HFFc6 (cell line): ENCODE results near the gene HAUS7. TPM values are rescaled to one million over a fixed set of nuclear protein-coding genes. Genes with fewer than 3 reads are reported as not detected.

Experiments
- DNase-seq: peaks from one replicate; pipeline ENCODE4 v3.0.0-alpha.2; 2018
- H3K27ac Mint-ChIP-seq: 2 replicates; pipeline ENCODE4 v1.8.0; 2020; ENCODE audit warnings: mild to moderate bottlenecking, mixed read lengths
- H3K27me3 Mint-ChIP-seq: 2 replicates; pipeline ENCODE4 v1.8.0; 2021; ENCODE audit warnings: mild to moderate bottlenecking, moderate library complexity, mixed read lengths; ENCODE audit not compliant: insufficient read depth
- H3K36me3 Mint-ChIP-seq: 2 replicates; pipeline ENCODE4 v1.8.0; 2021; ENCODE audit warnings: low read depth, mixed read lengths
- H3K4me1 Mint-ChIP-seq: 2 replicates; pipeline ENCODE4 v1.8.0; 2020; ENCODE audit warnings: low read depth, mixed read lengths
- H3K4me3 Mint-ChIP-seq: 2 replicates; pipeline ENCODE4 v1.8.0; 2020; ENCODE audit warnings: mild to moderate bottlenecking, moderate library complexity, mixed read lengths
- H3K9me3 Mint-ChIP-seq: 2 replicates; pipeline ENCODE4 v1.8.0; 2020; ENCODE audit warnings: mild to moderate bottlenecking, mixed read lengths
- CTCF ChIP-seq: fragments of 200-600 bp; sonication (generic); IDR thresholded peaks from 2 replicates; pipeline ENCODE4 v1.5.0; 2021; ENCODE audit warnings: antibody characterized with exemption, mild to moderate bottlenecking
- total RNA-seq, 6 experiments: library from RNA; stranded (reverse); fragmentation: NEBNext Ultra II Directional; extraction: Animal tissue kit (Norgen Biotek cat#: 25700); gene quantifications; 2 replicates in 1 of 6; 3 replicates in 5 of 6; pipeline ENCODE4 v1.2.3, GENCODE V29; 2021

The HAUS7 gene
- total RNA-seq, 6 experiments from 2014 or later, result 20.3 to 32.0 (median 28.2) TPM

GRCh38 chrX:153457136-153457825 is 13.1 kb downstream of the HAUS7 start:
- Mint-ChIP-seq H3K36me3 (peaks cover 10% of the 10 kb centered on the region), H3K4me3 (no peak overlapping the region), H3K27me3 (peaks cover 1% of the 10 kb centered on the region; the same call in 1 of the 2 replicates), H3K4me1 (peaks cover 18% of the 10 kb centered on the region), H3K9me3 (no peaks in the 10 kb centered on the region), H3K27ac (no peak overlapping the region)
- TF ChIP-seq CTCF, result no peak
- DNase-seq, result no peak

GRCh38 chrX:153456704-153457103 is 13.7 kb downstream of the HAUS7 start:
- DNase-seq, result no peak
- Mint-ChIP-seq H3K36me3 (peaks cover 7% of the 10 kb centered on the region), H3K4me1 (peaks cover 18% of the 10 kb centered on the region), H3K4me3 (no peak overlapping the region), H3K27me3 (peaks cover 1% of the 10 kb centered on the region; the same call in 1 of the 2 replicates), H3K27ac (no peak overlapping the region), H3K9me3 (no peaks in the 10 kb centered on the region)
- TF ChIP-seq CTCF, result no peak

GRCh38 chrX:153456161-153456560 is 14.2 kb downstream of the HAUS7 start:
- Mint-ChIP-seq H3K9me3 (no peaks in the 10 kb centered on the region), H3K36me3 (peaks cover 4% of the 10 kb centered on the region; the same call in 1 of the 2 replicates), H3K27me3 (no peaks in the 10 kb centered on the region), H3K27ac (no peak overlapping the region), H3K4me3 (no peak overlapping the region), H3K4me1 (peaks cover 18% of the 10 kb centered on the region)
- no peak for DNase-seq
- no peak for TF ChIP-seq CTCF

GRCh38 chrX:153455571-153455970 is 14.8 kb downstream of the HAUS7 start:
- no peak overlapping the region for H3K4me3 Mint-ChIP-seq
- TF ChIP-seq CTCF, result no peak
- no peak overlapping the region for H3K27ac Mint-ChIP-seq
- H3K36me3 Mint-ChIP-seq, result peaks cover 4% of the 10 kb centered on the region; the same call in 1 of the 2 replicates
- H3K9me3 Mint-ChIP-seq, result no peaks in the 10 kb centered on the region
- no peaks in the 10 kb centered on the region for H3K27me3 Mint-ChIP-seq
- DNase-seq, result no peak
- peaks cover 14% of the 10 kb centered on the region for H3K4me1 Mint-ChIP-seq

- no peak for TF ChIP-seq CTCF
- no peaks in the 10 kb centered on the region for H3K9me3 Mint-ChIP-seq
- H3K27ac Mint-ChIP-seq, result no peak overlapping the region
- H3K36me3 Mint-ChIP-seq, result peaks cover 1% of the 10 kb centered on the region; the same call in 1 of the 2 replicates
- DNase-seq, result no peak
- H3K27me3 Mint-ChIP-seq, result no peaks in the 10 kb centered on the region; the same call in 1 of the 2 replicates
- H3K4me3 Mint-ChIP-seq, result no peak overlapping the region
- H3K4me1 Mint-ChIP-seq, result peaks cover 9% of the 10 kb centered on the region
These were observed 15.3 kb downstream of the HAUS7 start for GRCh38 chrX:153454901-153455550.
